ENCODE data around the gene CDR2. TPM values are rescaled to one million over a fixed set of nuclear protein-coding genes. Genes with fewer than 3 reads are reported as not detected.

The CDR2 gene
- total RNA-seq, 1 experiment from 2014 or later, result 32.7 TPM

- DNase-seq, result no peak
- Histone ChIP-seq H3K27me3 (ENCODE audit: control insufficient read depth, insufficient read depth, low read length) (no peaks in the 10 kb centered on the region), H3K36me3 (replicated peaks; ENCODE audit: control insufficient read depth, insufficient read depth, low read length) (peaks cover 41% of the 10 kb centered on the region), H3K4me3 (ENCODE audit: insufficient read depth, low read depth, low read length) (no peak overlapping the region)
Measured at GRCh38 chr16:22328081-22328725, 46.2 kb downstream of the CDR2 start.

- Histone ChIP-seq H3K4me3 (ENCODE audit: insufficient read depth, low read depth, low read length) (no peak overlapping the region), H3K27me3 (ENCODE audit: control insufficient read depth, insufficient read depth, low read length) (no peaks in the 10 kb centered on the region), H3K36me3 (replicated peaks; ENCODE audit: control insufficient read depth, insufficient read depth, low read length) (peaks cover 43% of the 10 kb centered on the region)
- DNase-seq, result no peak
Measured at GRCh38 chr16:22327446-22327775, 47.0 kb downstream of the CDR2 start.

GRCh38 chr16:22326771-22327445 lies 47.5 kb downstream of the CDR2 start:
- DNase-seq, result peak; percentile 32
- Histone ChIP-seq H3K4me3 (ENCODE audit: insufficient read depth, low read depth, low read length) (no peak overlapping the region), H3K36me3 (replicated peaks; ENCODE audit: control insufficient read depth, insufficient read depth, low read length) (peaks cover 39% of the 10 kb centered on the region), H3K27me3 (ENCODE audit: control insufficient read depth, insufficient read depth, low read length) (no peaks in the 10 kb centered on the region)

- no peak for DNase-seq
- Histone ChIP-seq H3K36me3 (replicated peaks; ENCODE audit: control insufficient read depth, insufficient read depth, low read length) (peaks cover 44% of the 10 kb centered on the region), H3K27me3 (ENCODE audit: control insufficient read depth, insufficient read depth, low read length) (no peaks in the 10 kb centered on the region), H3K4me3 (ENCODE audit: insufficient read depth, low read depth, low read length) (no peak overlapping the region)
Measured at GRCh38 chr16:22326369-22326652, 48.1 kb downstream of the CDR2 start.

GRCh38 chr16:22325598-22326368 lies 48.6 kb downstream of the CDR2 start:
- no peak overlapping the region for H3K4me3 ChIP-seq (ENCODE audit: insufficient read depth, low read depth, low read length)
- peaks cover 44% of the 10 kb centered on the region for H3K36me3 ChIP-seq (replicated peaks; ENCODE audit: control insufficient read depth, insufficient read depth, low read length)
- no peaks in the 10 kb centered on the region for H3K27me3 ChIP-seq (ENCODE audit: control insufficient read depth, insufficient read depth, low read length)
- DNase-seq, result peak; percentile 39

- H3K36me3 ChIP-seq (replicated peaks; ENCODE audit: control insufficient read depth, insufficient read depth, low read length), result peaks cover 44% of the 10 kb centered on the region
- DNase-seq, result no peak
- H3K27me3 ChIP-seq (ENCODE audit: control insufficient read depth, insufficient read depth, low read length), result no peaks in the 10 kb centered on the region
- no peak overlapping the region for H3K4me3 ChIP-seq (ENCODE audit: insufficient read depth, low read depth, low read length)
Measured at GRCh38 chr16:22324787-22325597, 49.4 kb downstream of the CDR2 start.

GRCh38 chr16:22323959-22324786 lies 50.2 kb downstream of the CDR2 start:
- H3K4me3 ChIP-seq (ENCODE audit: insufficient read depth, low read depth, low read length), result no peak overlapping the region
- no peak for DNase-seq
- peaks cover 46% of the 10 kb centered on the region for H3K36me3 ChIP-seq (replicated peaks; ENCODE audit: control insufficient read depth, insufficient read depth, low read length)
- H3K27me3 ChIP-seq (ENCODE audit: control insufficient read depth, insufficient read depth, low read length), result no peaks in the 10 kb centered on the region

- H3K4me3 ChIP-seq (ENCODE audit: insufficient read depth, low read depth, low read length), result no peak overlapping the region
- DNase-seq, result peak; percentile 36
- H3K36me3 ChIP-seq (replicated peaks; ENCODE audit: control insufficient read depth, insufficient read depth, low read length), result peaks cover 46% of the 10 kb centered on the region
- no peaks in the 10 kb centered on the region for H3K27me3 ChIP-seq (ENCODE audit: control insufficient read depth, insufficient read depth, low read length)
Measured at GRCh38 chr16:22323173-22323958, 51.1 kb downstream of the CDR2 start.

GRCh38 chr16:22322741-22323140 lies 51.7 kb downstream of the CDR2 start:
- peaks cover 43% of the 10 kb centered on the region for H3K36me3 ChIP-seq (replicated peaks; ENCODE audit: control insufficient read depth, insufficient read depth, low read length)

GRCh38 chr16:22322021-22322471 lies 52.4 kb downstream of the CDR2 start:
- DNase-seq, result peak; percentile 33
- Histone ChIP-seq H3K36me3 (replicated peaks; ENCODE audit: control insufficient read depth, insufficient read depth, low read length) (peaks cover 45% of the 10 kb centered on the region), H3K27me3 (ENCODE audit: control insufficient read depth, insufficient read depth, low read length) (no peaks in the 10 kb centered on the region), H3K4me3 (ENCODE audit: insufficient read depth, low read depth, low read length) (no peak overlapping the region)

More at GRCh38 chr16:22322741-22323140, 51.7 kb downstream of the CDR2 start:
- H3K27me3 ChIP-seq (ENCODE audit: control insufficient read depth, insufficient read depth, low read length), result no peaks in the 10 kb centered on the region
- peak; percentile 41 for DNase-seq
- no peak overlapping the region for H3K4me3 ChIP-seq (ENCODE audit: insufficient read depth, low read depth, low read length)

- peaks cover 44% of the 10 kb centered on the region for H3K36me3 ChIP-seq (replicated peaks; ENCODE audit: control insufficient read depth, insufficient read depth, low read length)
- H3K4me3 ChIP-seq (ENCODE audit: insufficient read depth, low read depth, low read length), result no peak overlapping the region
- no peaks in the 10 kb centered on the region for H3K27me3 ChIP-seq (ENCODE audit: control insufficient read depth, insufficient read depth, low read length)
- DNase-seq, result peak; percentile 90
Measured at GRCh38 chr16:22321340-22322001, 52.9 kb downstream of the CDR2 start.

- DNase-seq, result peak; percentile 55
- H3K36me3 ChIP-seq (replicated peaks; ENCODE audit: control insufficient read depth, insufficient read depth, low read length), result peaks cover 43% of the 10 kb centered on the region
- no peaks in the 10 kb centered on the region for H3K27me3 ChIP-seq (ENCODE audit: control insufficient read depth, insufficient read depth, low read length)
- no peak overlapping the region for H3K4me3 ChIP-seq (ENCODE audit: insufficient read depth, low read depth, low read length)
Measured at GRCh38 chr16:22320572-22321339, 53.7 kb downstream of the CDR2 start.
